OCI-LY7 (cell line): ENCODE data around the gene NFIX.

Source experiments
- EZH2phosphoT487 ChIP-seq: fragments of 200-600 bp; sonication (generic); IDR thresholded peaks from 2 replicates; pipeline ENCODE4 v1.6.1; 2018; ENCODE audit warnings: low read depth, borderline replicate concordance, mild to moderate bottlenecking, mixed run types, antibody characterized with exemption, low read length, moderate library complexity, mixed read lengths
- TF ChIP-seq, protein P1 (sequence below): fragments of 200-600 bp; sonication (generic); conservative IDR thresholded peaks from 2 replicates; pipeline ENCODE4 v1.5.1; 2014; ENCODE audit warnings: mild to moderate bottlenecking, antibody characterized with exemption, low read length, moderate library complexity, mixed read lengths

DNA sequence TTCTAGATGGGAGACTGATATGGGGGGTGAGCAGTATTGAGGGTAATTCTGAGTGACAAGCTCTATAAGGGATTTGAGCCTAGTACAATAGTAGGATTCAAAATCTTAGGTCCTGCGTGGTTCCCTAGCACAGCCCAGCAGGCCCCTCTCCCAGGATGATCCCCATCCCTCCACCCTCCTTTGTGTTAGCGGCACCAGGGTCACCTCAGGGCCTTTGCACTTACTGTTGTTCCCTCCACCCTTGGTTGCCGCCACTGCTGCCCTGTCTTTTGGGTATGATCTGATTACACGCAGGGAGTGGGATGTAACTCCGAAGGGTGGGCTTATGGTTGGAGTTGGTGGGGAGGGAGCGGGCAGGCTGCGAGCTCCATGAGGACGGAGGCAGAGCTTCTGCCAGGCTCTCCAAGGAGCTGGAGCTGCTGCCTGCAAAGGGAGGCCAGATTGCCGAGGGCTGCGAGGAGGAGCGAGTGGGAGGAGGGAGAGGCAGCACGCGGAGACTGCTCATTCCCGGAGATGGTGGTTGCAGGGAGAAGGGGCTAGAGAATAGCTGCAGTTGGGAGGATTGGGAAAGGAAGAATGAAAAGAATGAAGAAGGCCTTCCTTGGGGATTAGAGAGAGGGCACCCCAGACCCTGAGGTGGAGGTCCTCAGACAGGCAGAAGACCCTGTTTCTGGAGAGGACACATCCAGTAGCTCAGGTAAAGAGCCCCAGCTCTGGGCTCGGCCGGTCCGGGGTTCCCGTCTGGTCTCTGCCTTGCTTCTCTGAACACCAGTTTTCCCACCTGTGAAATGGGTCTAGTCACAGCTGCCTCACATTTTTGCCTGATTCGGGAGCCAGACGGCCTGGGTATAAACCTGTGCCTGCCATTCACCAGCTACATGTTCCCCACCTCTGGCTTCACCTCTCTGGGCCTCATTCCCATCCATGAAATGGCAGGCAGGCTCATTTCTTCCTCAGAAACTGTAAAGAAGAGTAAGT lies 128.0 kb downstream of the NFIX start:
- TF ChIP-seq, protein P1, sequence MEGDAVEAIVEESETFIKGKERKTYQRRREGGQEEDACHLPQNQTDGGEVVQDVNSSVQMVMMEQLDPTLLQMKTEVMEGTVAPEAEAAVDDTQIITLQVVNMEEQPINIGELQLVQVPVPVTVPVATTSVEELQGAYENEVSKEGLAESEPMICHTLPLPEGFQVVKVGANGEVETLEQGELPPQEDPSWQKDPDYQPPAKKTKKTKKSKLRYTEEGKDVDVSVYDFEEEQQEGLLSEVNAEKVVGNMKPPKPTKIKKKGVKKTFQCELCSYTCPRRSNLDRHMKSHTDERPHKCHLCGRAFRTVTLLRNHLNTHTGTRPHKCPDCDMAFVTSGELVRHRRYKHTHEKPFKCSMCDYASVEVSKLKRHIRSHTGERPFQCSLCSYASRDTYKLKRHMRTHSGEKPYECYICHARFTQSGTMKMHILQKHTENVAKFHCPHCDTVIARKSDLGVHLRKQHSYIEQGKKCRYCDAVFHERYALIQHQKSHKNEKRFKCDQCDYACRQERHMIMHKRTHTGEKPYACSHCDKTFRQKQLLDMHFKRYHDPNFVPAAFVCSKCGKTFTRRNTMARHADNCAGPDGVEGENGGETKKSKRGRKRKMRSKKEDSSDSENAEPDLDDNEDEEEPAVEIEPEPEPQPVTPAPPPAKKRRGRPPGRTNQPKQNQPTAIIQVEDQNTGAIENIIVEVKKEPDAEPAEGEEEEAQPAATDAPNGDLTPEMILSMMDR: no peak
- TF ChIP-seq EZH2phosphoT487: no peak
